ENCODE data around the gene ELOA. TPM values are rescaled to one million over a fixed set of nuclear protein-coding genes. Genes with fewer than 3 reads are reported as not detected.
A peak's percentile ranks its signal among the peaks of the same experiment; 100 is the strongest.
"Not testable (repeated sequence)": the region's sequence is repeated elsewhere in the genome, so short reads cannot be mapped to it uniquely, and the experiment has no call there.

ELOA gene
- total RNA-seq, 1 donor from 2014 or later = 21.2 TPM

GRCh38 chr1:23777979-23778814 is 34.9 kb downstream of the ELOA start, which contains the start of gene PITHD1:
TSS of gene PITHD1 (plus strand) at chr1:23778418. CDS start at chr1:23778516, 98 bp downstream.
- peak; percentile 88 for DNase-seq (ENCODE audit: low spot score)

GRCh38 chr1:23779826-23780371 is 36.6 kb downstream of the ELOA start:
- DNase-seq (ENCODE audit: low spot score) = no peak

GRCh38 chr1:23783141-23783540 is 39.9 kb downstream of the ELOA start:
- not testable (repeated sequence) for DNase-seq (ENCODE audit: low spot score)

- no peak for DNase-seq (ENCODE audit: low spot score)
Measured at GRCh38 chr1:23784846-23785245, 41.6 kb downstream of the ELOA start.

- DNase-seq (ENCODE audit: low spot score) = no peak
Measured at GRCh38 chr1:23787701-23788100, 44.4 kb downstream of the ELOA start.

GRCh38 chr1:23788695-23789094 is 45.4 kb downstream of the ELOA start:
- DNase-seq (ENCODE audit: low spot score) = no peak

- DNase-seq (ENCODE audit: low spot score) = peak; percentile 96
Measured at GRCh38 chr1:23790696-23791515, 47.6 kb downstream of the ELOA start, which contains the start of gene LYPLA2. TSS of gene LYPLA2 (plus strand) at chr1:23791145. CDS start at chr1:23792683, 1,538 bp downstream.

DNA sequence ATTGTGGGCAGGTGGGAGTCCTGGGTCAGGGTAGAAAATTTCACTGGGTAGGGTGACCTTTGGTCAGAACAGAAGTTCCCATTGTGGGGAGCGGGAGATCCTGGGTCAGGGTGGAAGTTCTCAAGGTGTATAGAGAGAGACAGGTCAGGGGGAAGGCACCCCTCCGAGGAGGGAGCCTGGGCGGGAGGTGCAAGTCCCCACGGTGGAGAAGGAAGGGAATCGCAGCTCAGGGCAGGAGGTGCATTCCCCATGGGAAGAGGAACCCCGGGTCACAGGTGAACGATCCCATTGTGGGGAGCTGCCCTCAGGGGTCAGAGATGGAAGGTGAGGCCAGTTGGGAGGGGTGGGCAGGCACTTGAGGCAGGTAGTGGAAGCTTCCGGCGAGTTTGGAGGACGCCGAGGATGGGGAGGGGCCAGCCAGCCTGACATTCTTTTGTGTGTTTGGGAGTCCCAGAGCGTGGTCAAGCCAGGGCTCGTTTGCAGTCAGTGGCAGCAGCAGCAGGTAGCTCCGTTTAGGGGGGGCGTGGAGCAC is 48.3 kb downstream of the ELOA start:
- no peak for DNase-seq (ENCODE audit: low spot score)

GRCh38 chr1:23792151-23792945 is 49.1 kb downstream of the ELOA start:
- DNase-seq (ENCODE audit: low spot score) = no peak

GRCh38 chr1:23793018-23793781 is 49.9 kb downstream of the ELOA start:
- no peak for DNase-seq (ENCODE audit: low spot score)

- DNase-seq (ENCODE audit: low spot score) = no peak
Measured at GRCh38 chr1:23793861-23794731, 50.8 kb downstream of the ELOA start.

DNA sequence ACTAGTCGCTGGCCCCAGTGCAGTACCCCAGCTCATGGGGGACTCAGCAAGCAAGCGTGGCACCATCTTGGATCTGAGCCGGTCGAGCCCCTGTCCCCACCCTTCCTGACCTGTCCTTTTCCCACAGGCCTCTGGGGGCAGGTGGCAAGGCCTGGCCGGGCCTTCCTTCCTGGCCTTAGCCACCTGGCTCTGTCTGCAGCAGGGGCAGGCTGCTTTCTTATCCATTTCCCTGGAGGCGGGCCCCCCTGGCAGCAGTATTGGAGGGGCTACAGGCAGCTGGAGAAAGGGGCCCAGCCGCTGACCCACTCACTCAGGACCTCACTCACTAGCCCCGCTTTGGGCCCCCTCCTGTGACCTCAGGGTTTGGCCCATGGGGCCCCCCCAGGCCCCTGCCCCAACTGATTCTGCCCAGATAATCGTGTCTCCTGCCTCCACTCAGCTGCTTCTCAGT is 51.5 kb downstream of the ELOA start:
- DNase-seq (ENCODE audit: low spot score) = not testable (repeated sequence)

DNA sequence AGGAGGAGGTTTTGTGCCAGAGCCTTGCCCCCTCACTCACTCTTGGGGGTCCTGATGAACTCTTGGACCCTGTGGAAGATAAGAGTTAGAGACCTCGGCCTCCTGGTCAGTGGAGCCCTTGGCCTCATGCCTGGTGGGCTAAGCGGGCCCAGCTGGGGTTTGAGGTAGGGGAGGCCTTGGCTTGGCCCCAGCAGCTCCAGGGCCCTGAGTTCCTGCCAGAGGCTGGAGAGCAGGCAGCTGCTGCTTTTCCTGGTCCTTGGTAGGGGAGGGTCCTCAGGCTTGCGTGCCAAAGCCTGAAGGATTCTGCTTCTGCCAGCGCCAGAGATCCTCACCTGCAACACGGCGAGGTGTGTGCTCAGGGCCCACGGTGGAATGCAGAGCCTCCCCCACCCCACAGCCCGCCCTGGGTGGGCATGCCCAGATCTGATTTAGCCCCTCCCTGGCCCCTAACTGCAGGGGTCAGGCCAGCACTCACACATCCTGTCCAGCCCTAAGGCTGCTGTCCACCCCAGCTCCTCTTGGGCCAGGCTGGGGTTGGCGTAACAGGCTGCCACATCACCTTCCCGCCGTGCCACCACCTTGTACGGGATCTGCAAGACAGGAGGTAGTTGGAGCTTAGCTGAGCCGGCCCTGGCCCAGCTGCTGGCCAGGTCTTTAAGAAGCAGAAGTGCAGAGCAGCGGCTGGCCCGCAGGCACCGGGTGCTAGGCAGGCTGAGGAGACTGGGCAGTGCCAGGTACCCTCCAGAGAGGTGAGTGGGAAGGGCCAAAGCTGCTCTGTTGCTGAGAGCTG is 52.6 kb downstream of the ELOA start:
- DNase-seq (ENCODE audit: low spot score) = no peak

GRCh38 chr1:23796466-23797271 is 53.4 kb downstream of the ELOA start:
- DNase-seq (ENCODE audit: low spot score) = no peak

- no peak for DNase-seq (ENCODE audit: low spot score)
Measured at GRCh38 chr1:23797478-23798448, 54.5 kb downstream of the ELOA start.

DNA sequence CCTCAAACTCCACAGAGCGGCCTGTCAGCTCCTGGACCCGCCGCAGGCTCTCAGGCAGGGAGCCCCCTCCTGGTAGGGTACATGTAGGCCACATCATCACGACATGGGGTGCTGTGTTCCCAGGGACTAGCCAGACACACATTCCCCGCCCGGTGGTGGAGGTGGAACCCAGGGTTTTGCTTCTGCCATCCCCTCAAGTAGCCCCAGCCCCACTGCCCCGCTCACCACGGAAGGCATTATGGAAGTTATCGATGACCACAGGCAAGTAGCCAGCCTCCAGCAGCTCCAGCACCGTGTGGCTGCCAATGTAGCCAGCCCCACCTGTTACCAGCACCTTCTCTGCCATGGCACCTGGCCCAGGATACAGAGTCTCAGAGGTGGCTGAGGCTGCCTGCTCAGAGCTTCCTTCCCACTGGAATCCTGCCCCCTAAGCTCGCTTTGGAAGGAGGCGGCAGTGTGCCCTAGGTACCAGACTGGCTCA is 55.4 kb downstream of the ELOA start:
- DNase-seq (ENCODE audit: low spot score) = no peak
